Measurements from ENCODE around the gene BCL2A1.
"Not testable (repeated sequence)": the region's sequence is repeated elsewhere in the genome, so short reads cannot be mapped to it uniquely, and the experiment has no call there.

The BCL2A1 gene

GRCh38 chr15:79919749-79920511 lies 51.1 kb downstream of the BCL2A1 start:
- DNase-seq, result no peak

GRCh38 chr15:79919090-79919748 lies 51.8 kb downstream of the BCL2A1 start:
- no peak for DNase-seq

- DNase-seq, result no peak
Observed at GRCh38 chr15:79918278-79918677, 52.7 kb downstream of the BCL2A1 start.

DNA sequence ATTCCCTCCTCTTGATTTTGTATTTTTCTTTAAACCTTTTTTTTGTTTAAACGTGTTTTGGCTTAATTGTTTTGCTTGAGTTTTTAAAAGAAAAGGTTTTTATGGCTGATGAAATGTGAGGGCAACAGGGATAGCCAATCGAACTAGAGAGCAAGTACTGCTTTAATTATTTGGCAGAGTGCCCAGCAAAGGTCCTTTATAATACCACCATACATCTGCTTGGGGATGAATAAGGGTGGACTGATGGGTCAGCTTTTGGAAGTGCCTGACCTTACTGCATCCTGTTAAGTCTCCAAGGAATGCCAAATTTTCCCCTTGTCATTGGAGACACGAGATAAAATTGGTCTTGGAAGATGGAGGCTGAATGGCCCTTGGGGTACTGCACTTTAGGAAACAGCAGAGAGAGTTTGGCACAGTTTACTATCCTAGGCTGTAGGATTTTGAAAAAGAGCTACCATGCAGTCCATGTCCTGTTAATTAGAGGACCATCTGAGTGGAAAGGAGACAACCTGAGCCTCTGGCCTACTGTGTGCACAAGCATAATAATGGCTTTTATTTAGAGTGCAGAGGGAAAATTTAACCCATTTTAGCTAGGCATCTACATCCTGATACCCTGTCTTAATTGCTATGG lies 54.4 kb downstream of the BCL2A1 start:
- no peak for DNase-seq

GRCh38 chr15:79915776-79916501 lies 55.1 kb downstream of the BCL2A1 start:
- not testable (repeated sequence) for DNase-seq

GRCh38 chr15:79914728-79915127 lies 56.3 kb downstream of the BCL2A1 start:
- DNase-seq, result no peak
